ENCODE data around the gene SMG5.
"Not testable (repeated sequence)": the region's sequence is repeated elsewhere in the genome, so short reads cannot be mapped to it uniquely, and the experiment has no call there.

Gene SMG5

GRCh38 chr1:156282479-156283222 is at the start of gene SMG5:
TSS of gene SMG5 (minus strand) at chr1:156282825. CDS start at chr1:156282680, 145 bp downstream.
- DNase-seq = peak; percentile 96 to 97
- TF ChIP-seq CTCF (IDR thresholded peaks at IDR 0.05) = no peak
- Histone ChIP-seq H3K4me3 (peak within 1 kb of the TSS; percentile 77 to 94), H3K4me1 (peaks cover 0 to 52% (median 22%) of the 10 kb centered on the region in 4 donors), H3K27ac (peak within 1 kb of the TSS; percentile 84 to 90), H3K36me3 (peaks cover 13 to 37% (median 14%) of the 10 kb centered on the region in 3 donors), H3K9me3 (no peaks in the 10 kb centered on the region), H3K27me3 (no peaks in the 10 kb centered on the region)
- intact Hi-C loops (cut with DNase I; ENCODE audit: low total_unique reads) = no loop called here

GRCh38 chr1:156323179-156323578 is 40.6 kb upstream of the SMG5 start:
- DNase-seq; H3K27me3 ChIP-seq; H3K27ac ChIP-seq; H3K4me1 ChIP-seq; H3K4me3 ChIP-seq; intact Hi-C loops (cut with DNase I; ENCODE audit: low total_unique reads); H3K9me3 ChIP-seq: not testable (repeated sequence)
- H3K36me3 ChIP-seq = peaks cover 64 to 88% (median 79%) of the 10 kb centered on the region in 3 donors

- peaks cover 90 to 100% (median 95%) of the 10 kb centered on the region in 3 donors for H3K36me3 ChIP-seq
- H3K4me1 ChIP-seq = no peaks in the 10 kb centered on the region
- no peak for TF ChIP-seq CTCF (IDR thresholded peaks at IDR 0.05)
- intact Hi-C loops (cut with DNase I; ENCODE audit: low total_unique reads) = no loop called here
- no peak overlapping the region for H3K4me3 ChIP-seq
- no peaks in the 10 kb centered on the region for H3K9me3 ChIP-seq
- H3K27ac ChIP-seq = no peak overlapping the region
- no peak for DNase-seq
- H3K27me3 ChIP-seq = no peaks in the 10 kb centered on the region
Observed at GRCh38 chr1:156320560-156320959, 37.9 kb upstream of the SMG5 start.

GRCh38 chr1:156319664-156320063 is 37.0 kb upstream of the SMG5 start:
- intact Hi-C loops (cut with DNase I; ENCODE audit: low total_unique reads) = no loop called here
- DNase-seq = no peak

GRCh38 chr1:156316909-156317308 is 34.3 kb upstream of the SMG5 start:
- H3K4me3 ChIP-seq = no peak overlapping the region
- DNase-seq = no peak
- no peak overlapping the region for H3K27ac ChIP-seq
- no peaks in the 10 kb centered on the region for H3K4me1 ChIP-seq
- H3K27me3 ChIP-seq = no peaks in the 10 kb centered on the region
- intact Hi-C loops (cut with DNase I; ENCODE audit: low total_unique reads) = no loop called here
- peaks cover 96 to 100% (median 99%) of the 10 kb centered on the region in 3 donors for H3K36me3 ChIP-seq
- TF ChIP-seq CTCF (IDR thresholded peaks at IDR 0.05) = no peak
- H3K9me3 ChIP-seq = no peaks in the 10 kb centered on the region

More at GRCh38 chr1:156319664-156320063, 37.0 kb upstream of the SMG5 start:
- Histone ChIP-seq H3K27me3 (no peaks in the 10 kb centered on the region), H3K9me3 (no peaks in the 10 kb centered on the region), H3K27ac (no peak overlapping the region), H3K4me1 (no peaks in the 10 kb centered on the region), H3K4me3 (no peak overlapping the region), H3K36me3 (peaks cover 97 to 100% (median 97%) of the 10 kb centered on the region in 3 donors)
- TF ChIP-seq CTCF (IDR thresholded peaks at IDR 0.05) = peak; percentile 30 to 38

GRCh38 chr1:156310962-156311361 is 28.3 kb upstream of the SMG5 start:
- intact Hi-C loops (cut with DNase I; ENCODE audit: low total_unique reads) = no loop called here
- Histone ChIP-seq H3K27me3 (no peaks in the 10 kb centered on the region), H3K27ac (no peak overlapping the region), H3K9me3 (no peaks in the 10 kb centered on the region), H3K4me1 (no peaks in the 10 kb centered on the region), H3K36me3 (peaks cover 89 to 100% (median 94%) of the 10 kb centered on the region in 3 donors), H3K4me3 (no peak overlapping the region)
- no peak for TF ChIP-seq CTCF (IDR thresholded peaks at IDR 0.05)
- DNase-seq = peak in 1 of 2 donors; percentile 72

Data from tibial artery (tissue), 4 donors.